ENCODE measurements around the gene ZNF784.

DNA sequence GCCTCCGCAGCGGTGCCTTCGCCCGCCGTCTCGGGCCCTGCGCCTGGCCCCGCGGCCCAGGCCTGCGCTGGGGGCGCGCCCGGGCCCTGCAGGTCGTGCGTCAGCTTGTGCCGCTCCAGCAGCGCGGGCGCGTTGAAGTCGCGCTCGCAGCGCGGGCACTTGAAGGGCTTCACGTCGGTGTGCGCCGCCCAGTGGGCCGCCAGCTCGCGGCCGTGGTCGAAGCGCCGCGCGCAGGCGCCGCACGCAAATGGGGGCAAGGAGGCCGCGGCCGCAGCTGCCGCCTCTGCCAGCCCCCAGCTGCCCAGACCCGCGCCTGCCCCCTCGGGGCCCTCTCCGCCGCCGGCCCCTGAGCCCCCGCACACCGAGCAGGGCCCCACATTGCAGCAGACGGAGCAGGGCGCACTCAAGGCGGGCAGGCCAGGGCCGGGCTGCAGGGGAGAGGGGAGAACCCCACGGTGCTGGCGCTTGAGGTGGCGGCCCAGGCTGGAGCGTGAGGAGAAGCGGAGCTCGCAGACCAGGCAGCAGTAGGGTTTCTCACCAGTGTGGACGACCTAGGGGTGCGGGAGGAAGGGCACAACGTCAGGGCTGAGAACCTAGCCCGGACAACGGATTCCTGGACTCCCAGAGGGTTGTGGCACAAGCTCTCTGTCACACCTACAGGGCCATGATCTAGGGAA is 31.1 kb downstream of the ZNF784 start:
- TF ChIP-seq, protein P1, sequence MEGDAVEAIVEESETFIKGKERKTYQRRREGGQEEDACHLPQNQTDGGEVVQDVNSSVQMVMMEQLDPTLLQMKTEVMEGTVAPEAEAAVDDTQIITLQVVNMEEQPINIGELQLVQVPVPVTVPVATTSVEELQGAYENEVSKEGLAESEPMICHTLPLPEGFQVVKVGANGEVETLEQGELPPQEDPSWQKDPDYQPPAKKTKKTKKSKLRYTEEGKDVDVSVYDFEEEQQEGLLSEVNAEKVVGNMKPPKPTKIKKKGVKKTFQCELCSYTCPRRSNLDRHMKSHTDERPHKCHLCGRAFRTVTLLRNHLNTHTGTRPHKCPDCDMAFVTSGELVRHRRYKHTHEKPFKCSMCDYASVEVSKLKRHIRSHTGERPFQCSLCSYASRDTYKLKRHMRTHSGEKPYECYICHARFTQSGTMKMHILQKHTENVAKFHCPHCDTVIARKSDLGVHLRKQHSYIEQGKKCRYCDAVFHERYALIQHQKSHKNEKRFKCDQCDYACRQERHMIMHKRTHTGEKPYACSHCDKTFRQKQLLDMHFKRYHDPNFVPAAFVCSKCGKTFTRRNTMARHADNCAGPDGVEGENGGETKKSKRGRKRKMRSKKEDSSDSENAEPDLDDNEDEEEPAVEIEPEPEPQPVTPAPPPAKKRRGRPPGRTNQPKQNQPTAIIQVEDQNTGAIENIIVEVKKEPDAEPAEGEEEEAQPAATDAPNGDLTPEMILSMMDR (IDR thresholded peaks at IDR 0.05) = no peak
- TF ChIP-seq POLR2A (IDR thresholded peaks at IDR 0.05) = no peak
- TF ChIP-seq EP300 (IDR thresholded peaks at IDR 0.05) = no peak

All from tibial nerve (tissue), 4 donors.